Mammary epithelial cell (primary cell): ENCODE results near the gene CNNM3.

ENCODE experiments used
- CTCF ChIP-seq, 2 donors: IDR thresholded peaks in 1 of 2; conservative IDR thresholded peaks in 1 of 2; 2 replicates each; pipeline ENCODE4 v1.5.1; 2011 to 2012; ENCODE audit warnings: inconsistent platforms in 2 of 2, low read length in 2 of 2, mild to moderate bottlenecking in 2 of 2, control low read depth in 1 of 2, low read depth in 1 of 2; ENCODE audit not compliant: insufficient read depth in 1 of 2; ENCODE audit errors: extremely low read depth in 1 of 2
- EZH2 ChIP-seq: IDR thresholded peaks from 2 replicates; pipeline ENCODE4 v1.6.1; 2012; ENCODE audit warnings: low read length, inconsistent platforms, borderline replicate concordance

GRCh38 chr2:96843538-96844268 lies 27.6 kb downstream of the CNNM3 start, which contains the start of gene ANKRD23:
- TF ChIP-seq CTCF (conservative IDR thresholded peaks at IDR 0.05 in 1 of 2, IDR thresholded peaks at IDR 0.05 in 1 of 2; ENCODE audit: extremely low read depth in 1 of 2, insufficient read depth in 1 of 2, low read depth in 1 of 2, low read length in 2 of 2) (no peak), EZH2 (no peak)
